ENCODE results near the gene FYN. TPM values are rescaled to one million over a fixed set of nuclear protein-coding genes. Genes with fewer than 3 reads are reported as not detected.
"Not testable (repeated sequence)": the region's sequence is repeated elsewhere in the genome, so short reads cannot be mapped to it uniquely, and the experiment has no call there.

FYN gene
- total and polyA plus RNA-seq, 2 experiments from 2014 or later = 58.6 to 166 TPM

- 57% methylated on average over 2 of the region's 2 CpGs for WGBS, 2 experiments (ENCODE audit: low coverage in 1 of 2, low lambda C conversion rate in 2 of 2, missing lambda C conversion rate in 2 of 2)
- no peak overlapping the region for H3K4me2 ChIP-seq (ENCODE audit: unreplicated experiment)
- peaks cover 28% of the 10 kb centered on the region for H3K4me1 ChIP-seq (ENCODE audit: insufficient read depth)
Observed at GRCh38 chr6:111791415-111791814, 81.8 kb downstream of the FYN start.

GRCh38 chr6:111789598-111789997, 83.7 kb downstream of the FYN start:
- peak overlapping the region; percentile 9; the same call in 1 of the 2 replicates for H3K27ac ChIP-seq

More at GRCh38 chr6:111791415-111791814, 81.8 kb downstream of the FYN start:
- TF ChIP-seq EZH2phosphoT487 (IDR thresholded peaks at IDR 0.05; ENCODE audit: insufficient read depth, low read depth) (no peak), EZH2 (IDR thresholded peaks at IDR 0.05; ENCODE audit: insufficient read depth, poor library complexity, severe bottlenecking) (no peak)
- Histone ChIP-seq H3K9ac (no peak overlapping the region), H3K27me3 (replicated peaks; ENCODE audit: insufficient read depth) (no peaks in the 10 kb centered on the region), H3K36me3 (ENCODE audit: low read depth) (no peaks in the 10 kb centered on the region), H4K20me1 (ENCODE audit: insufficient read depth) (no peaks in the 10 kb centered on the region), H3K9me3 (ENCODE audit: low read depth) (no peaks in the 10 kb centered on the region), H3F3A (ENCODE audit: insufficient read depth) (peaks cover 9% of the 10 kb centered on the region; the same call in 1 of the 2 replicates), H2AFZ (no peak overlapping the region), H3K4me3 (no peak overlapping the region), H3K9me2 (ENCODE audit: insufficient read depth) (no peaks in the 10 kb centered on the region), H3K27ac (no peak overlapping the region), H3K79me2 (ENCODE audit: insufficient read depth) (peaks cover 97% of the 10 kb centered on the region)
- in situ Hi-C loops (cut with MboI) = no loop called here
- DNase-seq = peak; percentile 52

GRCh38 chr6:111788379-111789276, 84.6 kb downstream of the FYN start:
- Histone ChIP-seq H3F3A (ENCODE audit: insufficient read depth) (peaks cover 14% of the 10 kb centered on the region; the same call in 1 of the 2 replicates), H3K9me3 (ENCODE audit: low read depth) (no peaks in the 10 kb centered on the region), H3K4me2 (ENCODE audit: unreplicated experiment) (peak overlapping the region; percentile 12), H2AFZ (no peak overlapping the region), H3K4me1 (ENCODE audit: insufficient read depth) (peaks cover 40% of the 10 kb centered on the region), H3K36me3 (ENCODE audit: low read depth) (no peaks in the 10 kb centered on the region), H3K27ac (peak overlapping the region; percentile 9; the same call in 1 of the 2 replicates), H3K27me3 (replicated peaks; ENCODE audit: insufficient read depth) (no peaks in the 10 kb centered on the region), H3K9ac (no peak overlapping the region), H3K9me2 (ENCODE audit: insufficient read depth) (no peaks in the 10 kb centered on the region), H4K20me1 (ENCODE audit: insufficient read depth) (no peaks in the 10 kb centered on the region), H3K79me2 (ENCODE audit: insufficient read depth) (peaks cover 97% of the 10 kb centered on the region), H3K4me3 (no peak overlapping the region)
- 68 to 70% methylated on average over 1 of the region's 1 CpG for WGBS, 2 experiments (ENCODE audit: low coverage in 1 of 2, low lambda C conversion rate in 2 of 2, missing lambda C conversion rate in 2 of 2)
- TF ChIP-seq EZH2 (IDR thresholded peaks at IDR 0.05; ENCODE audit: insufficient read depth, poor library complexity, severe bottlenecking) (no peak), EZH2phosphoT487 (IDR thresholded peaks at IDR 0.05; ENCODE audit: insufficient read depth, low read depth) (no peak)
- in situ Hi-C loops (cut with MboI) = no loop called here
- DNase-seq = no peak

More at GRCh38 chr6:111789598-111789997, 83.7 kb downstream of the FYN start:
- peaks cover 97% of the 10 kb centered on the region for H3K79me2 ChIP-seq (ENCODE audit: insufficient read depth)
- no peak overlapping the region for H2AFZ ChIP-seq
- peaks cover 31% of the 10 kb centered on the region for H3K4me1 ChIP-seq (ENCODE audit: insufficient read depth)
- WGBS, 2 experiments (ENCODE audit: low coverage in 1 of 2, low lambda C conversion rate in 2 of 2, missing lambda C conversion rate in 2 of 2) = 15 to 21% methylated on average over 4 of the region's 4 CpGs
- H3K4me3 ChIP-seq = no peak overlapping the region
- no peaks in the 10 kb centered on the region for H3K9me3 ChIP-seq (ENCODE audit: low read depth)
- H3K9me2 ChIP-seq (ENCODE audit: insufficient read depth) = no peaks in the 10 kb centered on the region
- H4K20me1 ChIP-seq (ENCODE audit: insufficient read depth) = no peaks in the 10 kb centered on the region
- TF ChIP-seq EZH2phosphoT487 (IDR thresholded peaks at IDR 0.05; ENCODE audit: insufficient read depth, low read depth) (no peak), EZH2 (IDR thresholded peaks at IDR 0.05; ENCODE audit: insufficient read depth, poor library complexity, severe bottlenecking) (no peak)
- no peaks in the 10 kb centered on the region for H3K36me3 ChIP-seq (ENCODE audit: low read depth)
- in situ Hi-C loops (cut with MboI) = no loop called here
- DNase-seq = peak; percentile 71
- H3K4me2 ChIP-seq (ENCODE audit: unreplicated experiment) = peak overlapping the region; percentile 12
- no peak overlapping the region for H3K9ac ChIP-seq
- H3F3A ChIP-seq (ENCODE audit: insufficient read depth) = peaks cover 9% of the 10 kb centered on the region; the same call in 1 of the 2 replicates
- H3K27me3 ChIP-seq (replicated peaks; ENCODE audit: insufficient read depth) = no peaks in the 10 kb centered on the region

GRCh38 chr6:111786151-111786550, 87.1 kb downstream of the FYN start:
- H3K36me3 ChIP-seq (ENCODE audit: low read depth); H3K9ac ChIP-seq; H3K4me2 ChIP-seq (ENCODE audit: unreplicated experiment); H4K20me1 ChIP-seq (ENCODE audit: insufficient read depth); H3K9me2 ChIP-seq (ENCODE audit: insufficient read depth); H3K4me3 ChIP-seq; in situ Hi-C loops (cut with MboI); H3K9me3 ChIP-seq (ENCODE audit: low read depth); H3F3A ChIP-seq (ENCODE audit: insufficient read depth); H3K27ac ChIP-seq; DNase-seq; H2AFZ ChIP-seq; H3K27me3 ChIP-seq (replicated peaks; ENCODE audit: insufficient read depth): not testable (repeated sequence)
- Histone ChIP-seq H3K4me1 (ENCODE audit: insufficient read depth) (peaks cover 37% of the 10 kb centered on the region), H3K79me2 (ENCODE audit: insufficient read depth) (peaks cover 97% of the 10 kb centered on the region)
- WGBS, 2 experiments (ENCODE audit: low coverage in 1 of 2, low lambda C conversion rate in 2 of 2, missing lambda C conversion rate in 2 of 2) = 83 to 90% methylated on average over 2 of the region's 2 CpGs
